HG03460 (cell line): ENCODE results near the gene RSU1.
A peak's percentile ranks its signal among the peaks of the same experiment; 100 is the strongest.

Experiments used
- ATAC-seq: cut with Tn5 transposase; IDR thresholded peaks from one replicate; pipeline ENCODE4 v1.9.1; 2021; ENCODE audit not compliant: unreplicated experiment

Gene RSU1

GRCh38 chr10:16611037-16611436 lies 206.2 kb downstream of the RSU1 start:
- ATAC-seq = no peak

- ATAC-seq = no peak
Observed at GRCh38 chr10:16609211-16609610, 208.0 kb downstream of the RSU1 start.

- ATAC-seq = no peak
Observed at GRCh38 chr10:16606923-16607322, 210.3 kb downstream of the RSU1 start.

GRCh38 chr10:16606421-16606820 lies 210.8 kb downstream of the RSU1 start:
- no peak for ATAC-seq

- ATAC-seq = no peak
Observed at GRCh38 chr10:16603308-16603707, 213.9 kb downstream of the RSU1 start.

- ATAC-seq = no peak
Observed at GRCh38 chr10:16602104-16602775, 215.0 kb downstream of the RSU1 start.

- ATAC-seq = no peak
Observed at GRCh38 chr10:16599662-16600061, 217.6 kb downstream of the RSU1 start.

GRCh38 chr10:16597656-16598055 lies 219.6 kb downstream of the RSU1 start:
- ATAC-seq = no peak

GRCh38 chr10:16592378-16592777 lies 224.8 kb downstream of the RSU1 start:
- no peak for ATAC-seq

GRCh38 chr10:16586358-16587138 lies 230.7 kb downstream of the RSU1 start:
- peak; percentile 88 for ATAC-seq

GRCh38 chr10:16585103-16585502 lies 232.1 kb downstream of the RSU1 start:
- ATAC-seq = no peak

- no peak for ATAC-seq
Observed at GRCh38 chr10:16583382-16583781, 233.8 kb downstream of the RSU1 start.

- ATAC-seq = no peak
Observed at GRCh38 chr10:16581202-16581601, 236.0 kb downstream of the RSU1 start.

GRCh38 chr10:16570731-16571130 lies 246.5 kb downstream of the RSU1 start:
- peak; percentile 92 for ATAC-seq

- no peak for ATAC-seq
Observed at GRCh38 chr10:16566202-16566805, 250.9 kb downstream of the RSU1 start.

GRCh38 chr10:16565604-16566003 lies 251.6 kb downstream of the RSU1 start:
- ATAC-seq = no peak

- ATAC-seq = no peak
Observed at GRCh38 chr10:16562891-16563290, 254.3 kb downstream of the RSU1 start.

GRCh38 chr10:16559236-16559773 lies 257.9 kb downstream of the RSU1 start:
- ATAC-seq = no peak

- no peak for ATAC-seq
Observed at GRCh38 chr10:16547973-16548372, 269.3 kb downstream of the RSU1 start.

GRCh38 chr10:16545116-16545736 lies 272.0 kb downstream of the RSU1 start:
- ATAC-seq = no peak

- ATAC-seq = no peak
Observed at GRCh38 chr10:16544591-16544990, 272.6 kb downstream of the RSU1 start.
